ENCODE results near the gene CYB5R3.
"Not testable (repeated sequence)": the region's sequence is repeated elsewhere in the genome, so short reads cannot be mapped to it uniquely, and the experiment has no call there.

The CYB5R3 gene

DNA sequence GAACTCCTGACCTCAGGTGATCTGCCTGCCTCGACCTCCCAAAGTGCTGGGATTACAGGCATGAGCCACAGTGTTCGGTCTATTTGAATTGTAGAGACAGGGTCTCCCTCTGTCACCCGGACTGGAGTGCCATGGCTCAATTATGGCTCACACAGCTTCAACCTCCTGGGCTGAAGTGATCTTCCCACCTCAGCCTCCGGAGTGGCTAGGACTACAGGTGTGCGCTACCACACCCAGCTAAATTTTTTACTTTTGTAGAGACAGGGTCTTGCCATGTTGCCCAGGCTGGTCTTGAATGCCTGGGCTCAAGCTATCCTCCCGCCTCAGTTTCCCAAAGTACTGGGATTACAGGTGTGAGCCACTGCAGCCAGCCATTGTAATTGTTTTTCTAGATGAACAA, 81.2 kb downstream of the CYB5R3 start:
- not testable (repeated sequence) for DNase-seq (ENCODE audit: low read depth in 2 of 2)

All from stimulated activated CD8-positive, alpha-beta memory T cell treated with anti-CD3 and anti-CD28 coated beads, Interleukin-7, amount 100 ng/mL, for 4 hours (primary cell).